ENCODE data around the gene CD79B. TPM values are rescaled to one million over a fixed set of nuclear protein-coding genes. Genes with fewer than 3 reads are reported as not detected.

The CD79B gene
- total RNA-seq, 4 donors from 2014 or later = 8.6 to 10.9 (median 9.9) TPM

GRCh38 chr17:63934183-63935112 is 2.3 kb upstream of the CD79B start:
- no peaks in the 10 kb centered on the region for H3K27me3 ChIP-seq
- no peak for DNase-seq (ENCODE audit: low spot score in 2 of 2)
- H3K36me3 ChIP-seq = no peaks in the 10 kb centered on the region
- TF ChIP-seq EP300 (IDR thresholded peaks at IDR 0.05) (no peak), POLR2A (IDR thresholded peaks at IDR 0.05) (no peak), CTCF (IDR thresholded peaks at IDR 0.05) (no peak)
- no peaks in the 10 kb centered on the region for H3K9me3 ChIP-seq
- WGBS, 2 donors = 73 to 77% methylated on average over 21 of the region's 21 CpGs
- H3K27ac ChIP-seq = no peak overlapping the region
- no peak overlapping the region for H3K4me3 ChIP-seq
- peaks cover 0 to 22% (median 3%) of the 10 kb centered on the region in 4 donors for H3K4me1 ChIP-seq

GRCh38 chr17:63933598-63933997 is 1.5 kb upstream of the CD79B start:
- H3K4me1 ChIP-seq = peaks cover 0 to 22% (median 3%) of the 10 kb centered on the region in 4 donors
- H3K36me3 ChIP-seq = no peaks in the 10 kb centered on the region
- 71 to 74% methylated on average over 8 of the region's 8 CpGs for WGBS, 2 donors
- no peak overlapping the region for H3K27ac ChIP-seq
- no peak overlapping the region for H3K4me3 ChIP-seq
- no peaks in the 10 kb centered on the region for H3K27me3 ChIP-seq
- DNase-seq (ENCODE audit: low spot score in 2 of 2) = no peak
- no peaks in the 10 kb centered on the region for H3K9me3 ChIP-seq
- TF ChIP-seq CTCF (IDR thresholded peaks at IDR 0.05) (no peak), POLR2A (IDR thresholded peaks at IDR 0.05) (no peak), EP300 (IDR thresholded peaks at IDR 0.05) (no peak)

GRCh38 chr17:63932721-63933120 is 590 bp upstream of the CD79B start:
- Histone ChIP-seq H3K4me1 (peaks cover 0 to 22% (median 3%) of the 10 kb centered on the region in 4 donors), H3K9me3 (no peaks in the 10 kb centered on the region), H3K4me3 (peak overlapping the region in 1 of 4 donors; percentile 42), H3K36me3 (no peaks in the 10 kb centered on the region), H3K27me3 (no peaks in the 10 kb centered on the region), H3K27ac (no peak overlapping the region)
- DNase-seq (ENCODE audit: low spot score in 2 of 2) = no peak
- 91% methylated on average over 4 of the region's 4 CpGs for WGBS, 2 donors
- no peak for TF ChIP-seq POLR2A (IDR thresholded peaks at IDR 0.05)
- no peak for TF ChIP-seq EP300 (IDR thresholded peaks at IDR 0.05)
- no peak for TF ChIP-seq CTCF (IDR thresholded peaks at IDR 0.05)

- TF ChIP-seq POLR2A (IDR thresholded peaks at IDR 0.05) (no peak), CTCF (IDR thresholded peaks at IDR 0.05) (no peak), EP300 (IDR thresholded peaks at IDR 0.05) (no peak)
- Histone ChIP-seq H3K36me3 (no peaks in the 10 kb centered on the region), H3K9me3 (no peaks in the 10 kb centered on the region), H3K4me3 (peak overlapping the region in 1 of 4 donors; percentile 42), H3K4me1 (peaks cover 0 to 22% (median 3%) of the 10 kb centered on the region in 4 donors), H3K27ac (peak overlapping the region in 2 of 4 donors; percentile 48 to 52), H3K27me3 (no peaks in the 10 kb centered on the region)
- 45 to 77% methylated on average over 8 to 16 of the region's 16 CpGs for WGBS, 2 donors
- peak; percentile 31 to 50 for DNase-seq (ENCODE audit: low spot score in 2 of 2)
Observed at GRCh38 chr17:63930951-63931575, 1.1 kb downstream of the CD79B start.
